Neural progenitor cell (in vitro differentiated cells): ENCODE data around the gene TSHZ1. TPM values are rescaled to one million over a fixed set of nuclear protein-coding genes. Genes with fewer than 3 reads are reported as not detected.

Experiments
- DNase-seq: peaks from one replicate; pipeline ENCODE4 v3.0.0-alpha.2; 2016; ENCODE audit warnings: low spot score
- H2AFZ ChIP-seq: fragments of 200-600 bp; sonication (generic); replicated peaks from 2 replicates; pipeline ENCODE4 v1.6.1; 2016; ENCODE audit warnings: antibody characterized with exemption
- H3F3A ChIP-seq: fragments of 200-600 bp; sonication (generic); 2 replicates; pipeline ENCODE4 v1.6.1; 2016; ENCODE audit warnings: antibody characterized with exemption, low read depth
- H3K27ac ChIP-seq: fragments of 200-600 bp; sonication (generic); 2 replicates; pipeline ENCODE4 v1.5.1; 2016; ENCODE audit warnings: mild to moderate bottlenecking
- H3K27me3 ChIP-seq: fragments of 200-600 bp; sonication (generic); 2 replicates; pipeline ENCODE4 v1.6.1; 2016; ENCODE audit warnings: mild to moderate bottlenecking, moderate library complexity
- H3K36me3 ChIP-seq: fragments of 200-600 bp; sonication (generic); 2 replicates; pipeline ENCODE4 v1.5.1; 2016
- H3K4me1 ChIP-seq: fragments of 200-600 bp; sonication (generic); 2 replicates; pipeline ENCODE4 v1.6.1; 2016; ENCODE audit warnings: mixed run types
- H3K4me2 ChIP-seq: fragments of 200-600 bp; sonication (generic); 2 replicates; pipeline ENCODE4 v1.6.1; 2016
- H3K4me3 ChIP-seq: fragments of 200-600 bp; sonication (generic); 2 replicates; pipeline ENCODE4 v1.5.1; 2016
- H3K79me2 ChIP-seq: fragments of 200-600 bp; sonication (generic); 2 replicates; pipeline ENCODE4 v1.6.1; 2016; ENCODE audit warnings: low read depth
- H3K9ac ChIP-seq: fragments of 200-600 bp; sonication (generic); 2 replicates; pipeline ENCODE4 v1.6.1; 2016
- H3K9me3 ChIP-seq: fragments of 200-600 bp; sonication (generic); 2 replicates; pipeline ENCODE4 v1.5.1; 2016; ENCODE audit warnings: low read depth
- H4K20me1 ChIP-seq: fragments of 200-600 bp; sonication (generic); 2 replicates; pipeline ENCODE4 v1.6.1; 2016; ENCODE audit warnings: low read depth
- H3K27ac Mint-ChIP-seq: 3 replicates; pipeline ENCODE4 v1.8.0; 2021; ENCODE audit warnings: mixed read lengths
- H3K27me3 Mint-ChIP-seq: 2 replicates; pipeline ENCODE4 v1.8.0; 2022; ENCODE audit warnings: low read depth, mild to moderate bottlenecking, inconsistent platforms, moderate library complexity, mixed read lengths; ENCODE audit not compliant: insufficient read depth
- H3K36me3 Mint-ChIP-seq: 3 replicates; pipeline ENCODE4 v1.8.0; 2021; ENCODE audit warnings: mixed read lengths
- H3K4me1 Mint-ChIP-seq: 3 replicates; pipeline ENCODE4 v1.8.0; 2021; ENCODE audit warnings: mixed read lengths
- H3K4me3 Mint-ChIP-seq: 3 replicates; pipeline ENCODE4 v1.8.0; 2021; ENCODE audit warnings: mild to moderate bottlenecking, moderate library complexity, mixed read lengths
- H3K9me3 Mint-ChIP-seq: 3 replicates; pipeline ENCODE4 v1.8.0; 2020; ENCODE audit warnings: mixed read lengths
- CTCF ChIP-seq: fragments of 200-600 bp; sonication (generic); IDR thresholded peaks from 2 replicates; pipeline ENCODE4 v1.5.1; 2017; ENCODE audit warnings: antibody characterized with exemption, mild to moderate bottlenecking
- EZH2 ChIP-seq: fragments of 200-600 bp; sonication (generic); IDR thresholded peaks from 2 replicates; pipeline ENCODE4 v1.6.1; 2017; ENCODE audit warnings: antibody characterized with exemption, mild to moderate bottlenecking, moderate library complexity
- EZH2phosphoT487 ChIP-seq: fragments of 200-600 bp; sonication (generic); IDR thresholded peaks from 2 replicates; pipeline ENCODE4 v1.6.1; 2017; ENCODE audit warnings: antibody characterized with exemption
- total RNA-seq: library from RNA; depleted of rRNA; stranded (reverse); fragments of >200 nt; gene quantifications from 2 replicates; pipeline ENCODE4 v1.2.3, GENCODE V29; 2015; ENCODE audit warnings: low replicate concordance

The TSHZ1 gene
- total RNA-seq, 1 donor from 2014 or later, result 0.06 TPM

- Histone ChIP-seq H3K4me3 (no peak overlapping the region), H3K4me1 (no peaks in the 10 kb centered on the region), H3K9ac (no peak overlapping the region), H4K20me1 (no peaks in the 10 kb centered on the region), H3F3A (no peaks in the 10 kb centered on the region), H3K27me3 (no peaks in the 10 kb centered on the region), H3K9me3 (no peaks in the 10 kb centered on the region), H3K79me2 (no peaks in the 10 kb centered on the region), H3K4me2 (no peak overlapping the region), H3K36me3 (no peaks in the 10 kb centered on the region), H2AFZ (no peak overlapping the region), H3K27ac (no peak overlapping the region)
- TF ChIP-seq EZH2 (no peak), EZH2phosphoT487 (no peak), CTCF (no peak)
- Mint-ChIP-seq H3K36me3 (no peaks in the 10 kb centered on the region), H3K4me1 (peaks cover 3% of the 10 kb centered on the region), H3K9me3 (no peaks in the 10 kb centered on the region), H3K27me3 (no peaks in the 10 kb centered on the region), H3K27ac (no peak overlapping the region), H3K4me3 (no peak overlapping the region)
- DNase-seq, result no peak
Measured at GRCh38 chr18:75257605-75258004, 47.0 kb downstream of the TSHZ1 start.

- DNase-seq, result no peak
- Histone ChIP-seq H3K79me2 (no peaks in the 10 kb centered on the region), H3K9me3 (no peaks in the 10 kb centered on the region), H3K27me3 (no peaks in the 10 kb centered on the region), H3K4me1 (no peaks in the 10 kb centered on the region), H2AFZ (no peak overlapping the region), H3K27ac (no peak overlapping the region), H4K20me1 (no peaks in the 10 kb centered on the region), H3K9ac (no peak overlapping the region), H3K4me3 (no peak overlapping the region), H3F3A (no peaks in the 10 kb centered on the region), H3K36me3 (no peaks in the 10 kb centered on the region), H3K4me2 (no peak overlapping the region)
- TF ChIP-seq EZH2phosphoT487, result no peak
- TF ChIP-seq CTCF, result no peak
- no peak for TF ChIP-seq EZH2
- Mint-ChIP-seq H3K9me3 (no peaks in the 10 kb centered on the region), H3K36me3 (no peaks in the 10 kb centered on the region), H3K4me3 (no peak overlapping the region), H3K27me3 (no peaks in the 10 kb centered on the region), H3K4me1 (peaks cover 3% of the 10 kb centered on the region), H3K27ac (no peak overlapping the region)
Measured at GRCh38 chr18:75261430-75262223, 51.0 kb downstream of the TSHZ1 start.

GRCh38 chr18:75262511-75262910, 51.9 kb downstream of the TSHZ1 start:
- Mint-ChIP-seq H3K36me3 (no peaks in the 10 kb centered on the region), H3K9me3 (no peaks in the 10 kb centered on the region), H3K4me1 (peaks cover 3% of the 10 kb centered on the region), H3K27ac (no peak overlapping the region), H3K27me3 (no peaks in the 10 kb centered on the region), H3K4me3 (no peak overlapping the region)
- TF ChIP-seq EZH2phosphoT487, result no peak
- no peak for TF ChIP-seq CTCF
- no peak overlapping the region for H2AFZ ChIP-seq
- no peaks in the 10 kb centered on the region for H4K20me1 ChIP-seq
- no peak overlapping the region for H3K4me2 ChIP-seq
- H3F3A ChIP-seq, result no peaks in the 10 kb centered on the region
- H3K4me1 ChIP-seq, result no peaks in the 10 kb centered on the region
- no peaks in the 10 kb centered on the region for H3K27me3 ChIP-seq
- H3K4me3 ChIP-seq, result no peak overlapping the region
- no peaks in the 10 kb centered on the region for H3K36me3 ChIP-seq
- H3K79me2 ChIP-seq, result no peaks in the 10 kb centered on the region
- no peak overlapping the region for H3K27ac ChIP-seq
- DNase-seq, result no peak
- no peaks in the 10 kb centered on the region for H3K9me3 ChIP-seq
- H3K9ac ChIP-seq, result no peak overlapping the region
